ENCODE data around the gene FDPS.
A peak's percentile ranks its signal among the peaks of the same experiment; 100 is the strongest.
"Not testable (repeated sequence)": the region's sequence is repeated elsewhere in the genome, so short reads cannot be mapped to it uniquely, and the experiment has no call there.

The FDPS gene

GRCh38 chr1:155320252-155320651 is 11.6 kb downstream of the FDPS start:
- DNase-seq (ENCODE audit: low read depth in 2 of 2) = no peak

- peak in 1 of 2 donors; percentile 45 for DNase-seq (ENCODE audit: low read depth in 2 of 2)
Observed at GRCh38 chr1:155320661-155321617, 12.3 kb downstream of the FDPS start, which contains the start of gene RUSC1. Gene RUSC1 (plus strand): TSS chr1:155320894. CDS start chr1:155321774, 880 bp downstream.

- DNase-seq (ENCODE audit: low read depth in 2 of 2) = no peak
Observed at GRCh38 chr1:155321639-155322503, 13.2 kb downstream of the FDPS start.

- no peak for DNase-seq (ENCODE audit: low read depth in 2 of 2)
Observed at GRCh38 chr1:155322571-155322952, 13.9 kb downstream of the FDPS start.

GRCh38 chr1:155322953-155323728 is 14.5 kb downstream of the FDPS start:
- peak; percentile 51 to 64 for DNase-seq (ENCODE audit: low read depth in 2 of 2)

GRCh38 chr1:155323729-155324036 is 15.0 kb downstream of the FDPS start:
- DNase-seq (ENCODE audit: low read depth in 2 of 2) = peak; percentile 56 to 59

GRCh38 chr1:155324037-155324716 is 15.5 kb downstream of the FDPS start:
- DNase-seq (ENCODE audit: low read depth in 2 of 2) = peak; percentile 68 to 71

GRCh38 chr1:155324717-155325602 is 16.3 kb downstream of the FDPS start:
- DNase-seq (ENCODE audit: low read depth in 2 of 2) = no peak

- no peak for DNase-seq (ENCODE audit: low read depth in 2 of 2)
Observed at GRCh38 chr1:155325603-155325893, 16.9 kb downstream of the FDPS start.

GRCh38 chr1:155326020-155326526 is 17.4 kb downstream of the FDPS start:
- DNase-seq (ENCODE audit: low read depth in 2 of 2) = no peak

GRCh38 chr1:155326631-155327037 is 18.0 kb downstream of the FDPS start:
- no peak for DNase-seq (ENCODE audit: low read depth in 2 of 2)

- DNase-seq (ENCODE audit: low read depth in 2 of 2) = no peak
Observed at GRCh38 chr1:155327981-155328380, 19.3 kb downstream of the FDPS start.

GRCh38 chr1:155328856-155329255 is 20.2 kb downstream of the FDPS start:
- DNase-seq (ENCODE audit: low read depth in 2 of 2) = not testable (repeated sequence)

GRCh38 chr1:155329980-155330598 is 21.4 kb downstream of the FDPS start:
- DNase-seq (ENCODE audit: low read depth in 2 of 2) = no peak

GRCh38 chr1:155334962-155335361 is 26.3 kb downstream of the FDPS start:
- DNase-seq (ENCODE audit: low read depth in 2 of 2) = no peak

- DNase-seq (ENCODE audit: low read depth in 2 of 2) = no peak
Observed at GRCh38 chr1:155339515-155340097, 30.9 kb downstream of the FDPS start.

- no peak for DNase-seq (ENCODE audit: low read depth in 2 of 2)
Observed at GRCh38 chr1:155342842-155343241, 34.2 kb downstream of the FDPS start.

GRCh38 chr1:155352631-155353030 is 44.0 kb downstream of the FDPS start:
- no peak for DNase-seq (ENCODE audit: low read depth in 2 of 2)

- no peak for DNase-seq (ENCODE audit: low read depth in 2 of 2)
Observed at GRCh38 chr1:155360051-155360450, 51.4 kb downstream of the FDPS start.
